ENCODE data around the gene PWWP2B.
A peak's percentile ranks its signal among the peaks of the same experiment; 100 is the strongest.

PWWP2B gene

DNA sequence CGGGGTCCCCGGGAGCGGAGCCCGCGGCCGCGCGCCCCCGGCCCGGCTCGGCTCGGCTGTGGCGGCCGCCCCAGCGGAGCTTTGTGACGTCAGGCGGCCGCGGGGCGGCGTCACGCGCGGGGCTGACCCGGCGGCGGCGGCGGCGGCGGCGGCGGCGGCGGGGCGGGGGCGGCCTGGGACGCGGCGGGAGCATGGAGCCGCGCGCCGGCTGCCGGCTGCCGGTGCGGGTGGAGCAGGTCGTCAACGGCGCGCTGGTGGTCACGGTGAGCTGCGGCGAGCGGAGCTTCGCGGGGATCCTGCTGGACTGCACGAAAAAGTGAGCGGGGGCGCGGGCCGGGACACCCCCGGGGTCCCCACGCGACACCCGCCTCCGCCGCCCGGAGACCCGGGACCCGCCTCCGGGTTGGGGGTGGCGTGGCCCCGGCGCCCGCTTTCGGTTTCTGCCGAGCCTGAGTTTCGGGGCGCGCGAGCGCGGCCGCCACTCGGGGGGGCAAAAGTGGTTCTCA lies at the start of gene PWWP2B:
Gene PWWP2B (plus strand): TSS at position 165 of the 506 bp plus-strand sequence. CDS start 27 bp downstream, at position 192.
- peak in 5 of 51 donors; percentile 27 to 66 (median 50) for DNase-seq

DNA sequence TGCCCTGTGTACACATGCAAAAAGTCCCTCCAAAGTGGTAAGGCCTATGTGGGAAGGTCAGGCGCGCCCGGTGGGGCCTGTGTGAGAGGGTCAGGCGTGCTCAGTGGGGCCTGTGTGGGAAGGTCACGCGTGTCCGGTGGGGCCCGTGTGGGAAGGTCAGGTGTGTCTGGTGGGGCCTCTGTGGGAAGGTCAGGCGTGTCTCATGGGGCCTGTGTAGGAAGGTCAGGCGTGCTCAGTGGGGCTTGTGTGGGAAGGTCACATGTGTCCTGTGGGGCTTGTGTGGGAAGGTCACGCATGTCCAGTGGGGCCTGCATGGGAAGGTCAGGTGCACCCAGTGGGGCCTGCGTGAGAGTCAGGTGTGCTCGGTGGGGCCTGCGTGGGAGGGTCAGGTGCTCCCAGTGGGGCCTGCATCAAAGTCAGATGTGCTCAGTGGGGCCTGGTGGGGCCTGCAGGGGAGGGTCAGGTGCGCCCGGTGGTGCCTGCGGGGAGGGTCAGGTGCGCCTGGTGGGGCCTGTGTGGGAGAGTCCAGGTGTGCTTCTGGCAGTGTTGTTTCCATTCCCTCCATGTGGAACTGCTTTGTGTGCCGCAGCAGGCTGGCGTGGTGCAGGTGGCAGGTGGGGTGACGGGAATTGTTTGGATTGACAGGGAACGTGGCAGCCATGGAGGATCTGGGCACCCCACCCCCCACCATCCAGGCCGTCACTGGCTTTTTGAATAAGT lies 49.6 kb upstream of the PWWP2B start:
- DNase-seq, result no peak

DNA sequence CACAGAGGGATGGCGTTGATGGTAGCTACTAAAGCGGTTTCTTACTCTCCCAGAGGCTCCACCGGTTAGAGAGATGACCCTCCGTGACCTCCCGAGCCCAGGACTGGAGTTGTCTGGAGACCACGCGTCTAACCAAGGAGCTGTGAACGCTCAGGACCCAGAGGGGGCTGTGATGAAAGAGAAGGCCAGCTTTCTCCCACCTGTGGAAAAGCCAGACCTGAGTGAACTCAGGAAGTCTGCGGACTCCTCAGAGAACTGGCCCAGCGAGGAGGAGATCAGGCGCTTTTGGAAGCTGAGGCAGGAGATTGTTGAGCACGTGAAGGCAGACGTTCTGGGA lies 49.1 kb upstream of the PWWP2B start:
- no peak for DNase-seq

DNA sequence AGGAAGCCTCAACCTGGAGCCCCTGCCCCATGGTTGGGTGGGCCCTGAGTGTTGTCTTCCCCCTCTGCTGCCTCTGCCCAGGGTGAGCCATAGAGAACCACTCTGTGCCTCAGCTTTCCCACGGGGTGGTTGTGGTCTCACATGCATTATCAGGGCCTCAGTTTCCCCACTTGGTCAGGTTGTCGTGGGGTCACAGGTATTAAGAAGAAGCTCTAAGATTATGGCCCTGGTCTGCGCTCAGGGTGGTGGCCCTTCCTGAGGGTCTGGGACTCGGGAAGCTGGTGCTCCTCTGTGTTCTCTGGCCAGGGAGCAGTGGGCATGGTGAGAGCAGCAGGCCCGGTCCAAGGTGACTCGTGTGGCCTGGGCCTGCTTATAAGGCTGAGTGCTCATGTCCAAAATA lies 47.2 kb upstream of the PWWP2B start:
- no peak for DNase-seq

DNA sequence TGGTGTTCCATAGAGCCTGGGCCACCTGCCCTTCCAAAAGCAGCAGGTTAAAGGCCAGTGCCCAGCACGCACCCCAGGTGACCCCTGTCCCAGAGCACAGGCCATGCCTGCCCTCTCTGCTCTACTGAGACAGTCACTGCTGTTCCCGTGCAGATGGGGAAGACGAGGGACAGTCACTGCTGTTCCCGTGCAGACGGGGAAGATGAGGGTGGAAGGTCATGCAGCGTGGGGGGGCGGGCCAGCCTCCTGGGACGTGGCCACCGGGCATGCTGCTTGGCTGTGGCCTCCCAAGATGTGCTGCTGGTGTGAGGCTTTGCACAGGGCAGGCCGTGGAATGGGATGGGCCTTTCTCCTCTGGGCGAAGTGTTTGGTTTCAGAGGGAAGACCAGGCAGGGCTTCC lies 46.6 kb upstream of the PWWP2B start:
- DNase-seq, result no peak

DNA sequence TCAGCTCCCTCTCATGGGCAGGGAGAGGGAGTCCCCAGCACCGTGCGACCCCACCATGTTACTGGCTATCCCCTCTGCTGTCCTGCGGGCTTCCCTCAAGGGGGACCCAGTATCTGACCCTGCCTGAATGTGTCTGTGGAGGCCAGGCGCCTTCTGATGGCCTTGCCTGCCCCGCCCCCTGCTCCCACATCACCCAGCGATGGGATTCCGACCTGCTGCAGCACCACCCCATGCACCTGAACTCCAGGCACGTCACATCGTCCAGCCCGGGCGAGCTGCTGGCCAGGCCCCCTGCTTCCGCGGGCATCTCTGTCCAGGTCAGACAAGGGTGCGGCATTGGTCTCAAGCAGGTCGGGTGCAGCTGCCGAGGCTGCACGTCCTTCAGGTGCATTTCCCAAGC lies 46.1 kb upstream of the PWWP2B start:
- DNase-seq, result no peak

DNA sequence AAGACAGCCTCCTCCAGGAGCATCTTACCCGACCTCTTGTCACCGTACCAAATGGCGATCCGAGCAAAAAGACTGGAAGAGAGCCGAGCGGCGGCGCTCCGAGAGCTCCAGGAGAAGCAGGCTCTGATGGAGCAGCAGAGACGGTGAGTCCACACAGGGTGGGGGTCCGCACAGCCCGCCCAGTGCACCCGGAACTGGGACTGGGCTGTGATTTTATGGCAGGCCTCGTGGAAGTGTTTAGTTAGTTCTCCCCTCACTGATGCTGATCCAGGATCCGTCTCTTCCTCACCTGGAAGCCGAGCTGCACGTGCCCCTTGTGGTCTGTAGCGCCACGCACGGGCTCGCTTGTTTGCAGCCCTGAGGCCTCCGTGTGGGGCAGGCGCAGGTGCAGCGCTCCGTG lies 45.4 kb upstream of the PWWP2B start:
- DNase-seq, result no peak

DNA sequence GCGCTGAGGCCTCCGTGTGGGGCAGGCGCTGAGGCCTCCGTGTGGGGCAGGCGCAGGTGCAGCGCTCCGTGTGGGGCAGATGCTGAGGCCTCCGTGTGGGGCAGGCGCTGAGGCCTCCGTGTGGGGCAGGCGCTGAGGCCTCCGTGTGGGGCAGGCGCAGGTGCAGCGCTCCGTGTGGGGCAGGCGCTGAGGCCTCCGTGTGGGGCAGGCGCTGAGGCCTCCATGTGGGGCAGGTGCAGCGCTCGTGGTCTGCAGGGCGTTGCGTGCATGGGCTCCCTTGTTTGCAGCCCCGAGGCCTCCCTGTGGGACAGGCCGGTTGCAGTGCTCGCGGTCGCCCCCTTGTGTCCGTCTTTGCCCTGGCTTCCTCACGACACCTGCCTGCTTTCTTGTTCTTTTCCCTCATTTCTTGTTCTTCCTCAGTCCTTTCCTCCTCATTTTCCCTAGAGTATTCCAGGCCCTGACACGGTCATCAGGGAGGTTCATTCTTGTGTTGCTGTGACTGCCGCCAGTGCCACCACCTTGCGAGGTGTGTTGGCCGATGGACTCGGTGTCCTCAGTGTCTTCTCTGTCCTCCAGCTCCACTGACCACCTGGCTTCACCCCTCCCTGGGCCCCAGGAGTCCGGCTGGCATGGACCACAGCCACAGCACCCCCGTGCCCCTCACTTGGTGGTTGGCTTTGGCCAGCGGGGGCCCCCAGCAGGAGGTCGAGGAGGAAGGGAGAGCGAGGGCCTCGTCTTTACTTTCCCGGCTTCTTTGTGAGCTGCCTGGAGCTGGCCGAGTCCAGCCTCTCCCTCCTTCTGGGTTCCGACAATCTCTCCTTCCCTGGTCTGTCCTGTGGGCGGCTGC lies 44.3 kb upstream of the PWWP2B start:
- DNase-seq, result peak in 38 of 51 donors; percentile 5 to 83 (median 46)

DNA sequence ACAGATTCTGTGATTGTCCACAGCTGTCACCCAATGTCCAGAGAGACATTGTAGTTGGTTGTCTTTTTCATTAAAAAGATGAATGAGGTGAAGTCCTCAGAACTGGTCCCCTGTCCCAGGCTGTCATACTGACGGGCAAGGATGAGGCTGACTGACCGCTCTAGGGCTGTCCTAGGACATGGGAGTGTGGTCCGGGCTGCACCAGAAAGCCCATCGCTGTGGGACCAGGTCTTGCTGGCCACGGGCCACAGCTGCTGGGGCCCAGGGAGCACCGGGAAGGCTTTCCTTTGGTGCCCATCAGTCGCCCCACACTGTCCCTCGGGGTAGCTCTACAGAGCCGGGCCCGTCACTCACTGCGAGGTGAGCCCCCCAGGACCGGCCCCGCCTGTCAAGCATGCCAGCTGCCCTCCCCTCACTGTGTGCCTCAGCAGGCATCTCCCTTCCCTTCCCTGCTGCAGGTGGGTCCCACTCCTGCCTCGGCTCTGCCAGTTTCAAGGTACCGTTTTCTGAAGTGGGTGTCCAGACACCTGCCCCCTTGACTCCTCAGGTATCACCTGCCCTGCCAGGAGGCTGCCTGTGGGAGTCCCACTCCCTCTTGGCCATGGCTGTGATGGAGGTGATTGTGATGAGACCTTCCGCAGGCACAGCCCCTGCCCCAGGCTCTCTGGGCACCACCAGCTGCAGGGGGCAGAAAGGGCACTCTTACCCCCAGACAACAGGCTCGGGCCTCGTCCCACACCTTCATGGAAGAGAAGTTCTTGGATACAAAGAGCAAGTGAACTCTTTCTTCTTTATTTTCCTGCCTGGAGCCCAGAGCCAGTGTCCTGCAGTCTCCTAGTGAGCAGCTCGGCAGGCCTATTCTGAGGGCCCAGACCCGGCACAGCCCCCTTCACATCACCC lies 43.3 kb upstream of the PWWP2B start:
- no peak for DNase-seq

DNA sequence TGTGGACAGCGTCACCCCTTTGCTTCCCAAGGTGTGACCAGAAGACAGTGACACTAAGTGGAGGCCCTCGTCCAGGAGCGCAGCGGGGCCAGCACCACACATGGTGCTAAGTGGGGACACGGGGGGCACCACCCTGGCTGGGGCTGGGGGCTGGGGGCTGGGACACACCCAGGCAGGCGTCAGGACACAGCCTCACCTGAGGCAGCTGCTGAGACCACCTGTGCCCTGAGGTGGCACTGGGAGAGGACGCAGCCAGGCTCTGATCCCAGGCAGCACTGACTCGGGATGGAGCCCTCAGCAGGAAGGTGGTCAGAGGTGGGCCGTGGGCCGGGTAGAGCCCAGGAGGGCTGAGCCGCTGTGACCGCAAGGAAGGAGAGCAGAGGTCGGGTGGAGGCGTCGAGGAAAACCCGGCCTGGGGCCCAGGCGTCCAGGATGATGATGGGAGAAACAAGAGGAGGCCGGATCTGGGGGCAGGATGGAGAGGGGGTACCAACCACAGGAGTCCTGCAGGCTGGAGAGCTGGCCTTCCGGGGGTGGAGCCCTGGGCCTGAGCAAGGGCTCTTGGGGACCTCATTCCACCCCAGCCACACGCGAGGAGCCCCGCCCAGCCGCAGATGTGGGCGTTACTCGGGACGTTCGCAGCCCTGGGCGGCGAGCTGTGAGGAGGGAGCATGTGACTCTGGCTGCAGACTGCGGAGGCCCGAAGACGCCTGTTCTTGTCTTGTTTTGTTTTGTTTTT lies 42.5 kb upstream of the PWWP2B start:
- DNase-seq, result no peak

DNA sequence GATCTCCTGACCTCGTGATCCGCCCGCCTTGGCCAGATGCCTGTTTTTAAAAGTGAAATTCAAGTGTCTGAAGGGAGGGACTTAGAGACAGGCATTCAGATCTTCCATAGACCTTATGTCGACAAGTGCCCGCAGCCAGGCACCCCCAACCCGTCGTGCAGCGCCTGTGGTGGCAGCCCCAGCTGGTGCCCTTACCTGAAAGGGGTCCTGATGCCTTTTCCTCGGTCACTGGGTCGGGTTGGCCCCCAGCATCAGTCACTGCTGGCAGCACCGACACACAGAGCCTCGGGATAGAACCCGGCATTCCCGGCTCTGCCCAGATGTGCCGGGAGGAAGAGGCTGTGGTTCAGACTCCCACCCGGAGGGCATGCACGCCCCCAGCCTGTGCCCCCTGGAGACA lies 41.7 kb upstream of the PWWP2B start:
- DNase-seq, result no peak

DNA sequence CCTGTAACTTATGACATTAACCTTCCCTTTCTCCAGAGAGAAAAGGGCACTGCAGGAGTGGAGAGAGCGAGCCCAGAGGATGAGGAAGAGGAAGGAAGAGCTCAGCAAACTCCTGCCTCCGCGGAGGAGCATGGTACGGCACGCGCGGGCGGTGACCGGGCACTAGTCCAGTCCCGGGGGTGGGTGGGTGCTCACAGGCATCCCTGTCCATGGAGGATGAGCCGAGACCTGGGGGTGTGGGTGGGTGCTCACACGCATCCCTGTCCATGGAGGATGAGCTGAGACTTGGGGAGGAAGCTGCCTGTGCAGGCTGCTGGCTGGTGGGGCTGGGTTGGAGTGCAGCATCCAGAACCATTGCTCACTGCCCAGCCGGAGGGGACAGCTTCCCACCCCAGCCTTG lies 41.2 kb upstream of the PWWP2B start:
- DNase-seq, result peak in 1 of 51 donors; percentile 64

DNA sequence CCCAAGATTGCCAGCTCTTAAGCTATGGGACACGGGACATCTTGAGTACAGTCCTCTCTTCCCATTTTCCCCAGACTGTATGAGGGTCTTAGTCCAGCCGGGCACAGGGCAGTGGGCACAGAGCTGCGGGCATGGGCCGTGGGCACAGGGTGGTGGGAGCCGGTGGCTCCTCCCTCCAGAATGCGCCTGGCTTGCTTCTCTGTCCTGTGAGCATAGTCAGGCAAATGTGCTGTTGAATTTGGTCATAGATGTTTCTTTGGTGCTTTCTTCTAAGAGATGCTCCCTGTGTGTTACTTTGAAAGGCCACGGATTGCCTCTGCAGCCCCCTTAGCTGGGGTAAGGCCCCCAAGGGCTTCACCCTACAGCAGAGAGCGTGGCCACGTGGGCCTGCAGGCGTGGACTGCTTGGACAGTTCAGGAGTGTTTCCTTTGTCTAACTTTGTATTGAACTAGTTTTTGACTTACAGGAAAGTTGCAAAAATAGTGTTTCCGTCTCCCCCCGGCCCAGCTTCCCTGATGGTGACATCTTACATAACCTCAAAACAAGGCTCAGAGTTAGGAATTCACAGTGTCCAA lies 40.3 kb upstream of the PWWP2B start:
- DNase-seq, result no peak

DNA sequence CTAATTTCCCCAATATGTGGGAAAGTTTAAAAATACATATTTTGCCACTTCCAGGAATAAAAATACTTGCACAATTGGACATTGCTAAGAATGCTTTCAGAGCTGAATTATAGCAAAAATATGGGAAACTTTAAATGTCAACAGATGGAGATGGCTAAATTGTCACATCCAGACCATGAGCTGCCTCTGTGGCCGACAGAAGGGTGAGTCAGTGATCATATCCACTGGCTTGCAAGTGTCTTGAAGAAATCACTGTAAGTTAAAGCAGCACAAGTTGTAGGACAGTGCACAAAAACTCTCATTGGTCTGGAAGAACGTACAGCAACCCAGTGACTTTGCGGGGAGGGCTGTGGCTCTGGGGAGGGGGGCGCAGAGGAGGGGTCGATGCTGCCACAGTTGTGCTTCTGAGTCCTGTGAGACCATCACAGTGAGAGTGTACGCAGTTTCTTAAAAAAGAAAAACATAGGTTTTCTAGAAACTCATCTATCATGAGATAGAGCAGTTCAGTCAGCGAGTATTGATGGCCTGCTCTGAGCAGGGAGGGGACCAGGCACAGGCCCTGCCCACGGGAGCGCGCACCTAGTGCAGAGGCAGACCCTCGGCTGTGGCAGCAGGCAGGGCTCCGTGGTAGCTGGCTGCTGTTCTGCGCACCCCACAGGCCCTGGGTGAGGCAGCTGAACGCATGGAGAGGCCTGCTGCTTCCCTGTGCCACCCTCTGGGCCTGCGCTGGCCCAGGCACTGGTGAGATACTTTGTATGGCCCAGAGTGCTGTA lies 39.5 kb upstream of the PWWP2B start:
- DNase-seq, result no peak

DNA sequence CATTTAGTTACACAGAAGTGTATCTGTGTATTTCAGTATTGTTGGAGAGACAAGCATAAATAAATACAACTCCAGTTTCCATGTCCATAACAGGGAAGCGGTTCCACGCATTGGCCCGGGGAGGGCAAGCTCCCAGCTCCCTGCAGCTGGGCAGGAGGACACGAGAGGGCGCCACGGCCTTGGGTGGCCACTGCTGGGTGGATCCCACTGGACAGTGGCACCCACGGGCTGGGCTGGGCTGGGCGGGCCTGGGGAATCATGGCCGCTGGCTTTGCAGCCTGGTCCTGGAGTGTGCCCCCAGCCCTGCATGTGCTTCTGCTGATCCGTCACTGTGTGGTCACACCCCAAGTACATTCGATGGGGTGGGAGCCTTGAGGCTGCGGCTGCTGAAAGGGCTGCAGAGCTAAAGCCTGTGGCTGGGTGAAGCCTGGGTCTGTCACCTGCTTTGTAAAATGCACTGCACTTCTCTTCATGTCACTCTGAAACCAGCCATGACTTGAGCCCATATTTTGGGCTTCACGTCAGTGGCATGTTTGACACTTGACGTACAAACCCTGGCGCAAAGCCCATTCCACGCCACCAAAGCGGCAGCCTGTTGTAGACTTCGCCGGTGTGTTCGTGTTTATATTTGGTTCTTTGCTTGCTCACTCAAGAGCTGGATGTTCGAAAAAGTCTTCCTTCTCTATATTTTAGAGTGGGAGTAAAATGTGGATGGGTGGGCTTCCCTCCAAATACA lies 37.5 kb upstream of the PWWP2B start:
- no peak for DNase-seq

DNA sequence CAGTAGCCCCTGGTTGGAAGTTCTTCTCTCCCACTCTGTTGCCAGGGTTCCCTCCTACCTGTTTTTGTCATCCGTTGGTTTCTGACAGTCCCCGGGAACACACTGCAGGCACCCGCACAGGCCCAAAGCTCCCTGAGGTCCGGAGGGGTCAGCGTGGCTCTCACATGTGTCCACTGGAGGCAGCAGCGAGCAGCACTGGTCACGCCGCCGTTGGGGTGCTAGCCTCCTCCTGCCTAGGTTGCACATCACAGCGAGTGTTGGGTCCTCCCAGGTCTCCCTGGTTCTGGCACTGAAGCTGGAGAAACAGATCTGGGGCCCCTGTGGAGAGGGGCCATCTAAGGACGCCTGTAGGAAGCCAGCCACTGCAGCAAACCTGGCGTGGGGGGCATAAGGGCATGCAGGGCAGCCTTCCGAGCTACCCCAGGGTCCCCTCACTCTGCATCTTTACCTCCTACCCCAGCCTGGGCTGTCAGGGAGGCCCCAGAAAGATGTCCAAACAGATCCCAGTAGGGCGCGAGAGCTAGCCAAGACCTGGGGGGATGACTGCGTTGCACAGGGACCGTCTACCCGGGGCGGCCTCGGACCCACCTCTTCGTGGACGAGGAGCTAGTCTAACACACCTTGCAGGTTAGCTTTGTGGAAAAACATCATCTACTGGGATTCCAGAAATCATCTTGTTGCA lies 36.1 kb upstream of the PWWP2B start:
- DNase-seq, result no peak

DNA sequence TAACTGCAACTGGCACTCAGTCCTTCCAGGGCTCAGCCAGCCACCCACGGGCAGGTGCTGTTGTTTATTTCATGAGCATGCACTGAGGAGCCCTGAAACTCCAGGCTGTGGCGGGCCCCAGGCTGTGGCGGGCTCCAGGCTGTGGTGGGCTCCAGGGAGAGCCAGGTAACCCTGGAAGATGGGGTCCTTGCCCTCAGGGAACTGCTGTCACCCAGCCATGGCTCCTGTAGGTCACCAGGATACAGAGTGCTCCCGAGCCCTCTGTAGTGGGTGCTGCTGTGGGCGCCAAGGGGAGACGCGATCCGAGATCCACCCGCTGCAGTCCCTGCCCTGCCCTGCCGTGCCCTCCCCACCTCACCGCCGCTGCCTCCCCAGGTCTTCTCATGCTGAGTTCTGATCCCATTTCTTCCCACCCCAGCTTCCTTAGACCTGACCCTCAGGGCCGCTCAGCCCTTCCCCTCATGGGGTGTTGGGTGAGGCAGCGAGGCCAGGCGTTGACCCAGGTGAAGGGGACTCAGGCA lies 35.4 kb upstream of the PWWP2B start:
- DNase-seq, result peak in 1 of 51 donors; percentile 27

DNA sequence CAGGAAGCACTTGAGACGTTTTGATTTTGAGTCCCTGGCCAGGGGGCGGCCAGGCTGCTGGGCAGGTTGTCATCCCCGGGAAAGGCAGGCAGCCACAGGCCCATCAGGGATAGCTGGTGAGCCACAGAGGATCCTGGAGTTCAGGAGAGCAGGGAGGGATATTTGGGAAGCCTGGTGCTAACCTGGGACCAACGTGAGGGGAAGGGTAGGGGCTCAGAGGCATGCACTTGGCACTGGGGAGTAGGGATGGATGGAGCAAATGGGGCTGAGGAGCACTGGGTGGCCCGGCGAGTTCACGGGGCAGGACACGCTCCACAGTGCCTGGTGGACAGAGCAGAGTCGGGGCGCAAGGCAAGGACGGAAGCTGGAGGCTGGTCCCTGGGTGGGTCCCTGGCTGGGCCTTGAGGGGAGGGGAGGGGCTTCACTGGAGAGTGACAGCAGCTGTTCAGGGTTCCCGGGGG lies 34.8 kb upstream of the PWWP2B start:
- no peak for DNase-seq
